Fibroblast of lung (primary cell): ENCODE results near the gene ALKBH6. TPM values are rescaled to one million over a fixed set of nuclear protein-coding genes. Genes with fewer than 3 reads are reported as not detected.

Source experiments
- DNase-seq, 2 donors: peaks; one replicate each; pipeline versions ENCODE4 v3.0.0 to v3.0.0-alpha.2; 2010; ENCODE audit warnings: low read depth in 2 of 2
- H2AFZ ChIP-seq: 2 replicates; pipeline ENCODE4 v1.5.1; 2012; ENCODE audit warnings: low read length, control low read depth, inconsistent platforms
- H3K27ac ChIP-seq: 2 replicates; pipeline ENCODE4 v1.5.1; 2011; ENCODE audit warnings: low read length, control low read depth; ENCODE audit not compliant: insufficient read depth
- H3K27me3 ChIP-seq: 2 replicates; pipeline ENCODE4 v1.5.1; 2011; ENCODE audit warnings: mild to moderate bottlenecking, low read length; ENCODE audit not compliant: control insufficient read depth, insufficient read depth
- H3K36me3 ChIP-seq: 2 replicates; pipeline ENCODE4 v1.5.1; 2011; ENCODE audit warnings: low read length; ENCODE audit not compliant: control insufficient read depth, insufficient read depth
- H3K4me1 ChIP-seq: 2 replicates; pipeline ENCODE4 v1.5.1; 2011; ENCODE audit warnings: low read length; ENCODE audit not compliant: control insufficient read depth, insufficient read depth; ENCODE audit errors: extremely low read depth
- H3K4me2 ChIP-seq: 2 replicates; pipeline ENCODE4 v1.5.1; 2011; ENCODE audit warnings: low read length, control low read depth; ENCODE audit not compliant: insufficient read depth; ENCODE audit errors: extremely low read depth
- H3K4me3 ChIP-seq, 4 experiments: fragments of 200-600 bp in 1 of 4; sonication (generic) in 1 of 4; replicated peaks in 1 of 4; 2 replicates each; pipeline ENCODE4 v1.5.1; 2011 to 2016; ENCODE audit warnings: low read length in 4 of 4, low read depth in 3 of 4, mild to moderate bottlenecking in 3 of 4, control low read depth in 2 of 4, inconsistent platforms in 1 of 4, mixed read lengths in 1 of 4; ENCODE audit not compliant: insufficient read depth in 1 of 4; ENCODE audit errors: control extremely low read depth in 1 of 4
- H3K79me2 ChIP-seq: 2 replicates; pipeline ENCODE4 v1.5.1; 2012; ENCODE audit warnings: mild to moderate bottlenecking, low read length, inconsistent platforms; ENCODE audit not compliant: control insufficient read depth, insufficient read depth
- H3K9ac ChIP-seq: 2 replicates; pipeline ENCODE4 v1.5.1; 2011; ENCODE audit warnings: mild to moderate bottlenecking, low read length, control low read depth; ENCODE audit not compliant: insufficient read depth
- H3K9me3 ChIP-seq: 2 replicates; pipeline ENCODE4 v1.5.1; 2012; ENCODE audit warnings: low read depth, low read length; ENCODE audit not compliant: control insufficient read depth, insufficient read depth
- H4K20me1 ChIP-seq: 2 replicates; pipeline ENCODE4 v1.5.1; 2011; ENCODE audit warnings: low read length; ENCODE audit not compliant: control insufficient read depth, insufficient read depth; ENCODE audit errors: extremely low read depth
- EZH2 ChIP-seq: IDR thresholded peaks from 2 replicates; pipeline ENCODE4 v1.5.1; 2012; ENCODE audit warnings: low read length, control low read depth, mild to moderate bottlenecking; ENCODE audit errors: missing control alignments
- polyA plus RNA-seq, 2 donors: library from polyadenylated mRNA; depleted of rRNA in 1 of 2; stranded (reverse) in 1 of 2; unstranded in 1 of 2; fragments of >200 nt; gene quantifications; 2 replicates each; pipeline ENCODE4 v1.2.1, GENCODE V29; 2011 to 2012; ENCODE audit warnings: missing spikeins in 1 of 2
- total RNA-seq: library from RNA; depleted of rRNA; stranded (reverse); fragments of >200 nt; gene quantifications from 2 replicates; pipeline ENCODE4 v1.2.1, GENCODE V29; 2014
- TF ChIP-seq, protein P1 (sequence below), 2 donors: IDR thresholded peaks in 1 of 2; conservative IDR thresholded peaks in 1 of 2; 1 replicate in 1 of 2; 2 replicates in 1 of 2; pipeline ENCODE4 v1.5.1; 2011 to 2012; ENCODE audit warnings: low read length in 2 of 2, control low read depth in 1 of 2, inconsistent platforms in 1 of 2, low read depth in 1 of 2, mild to moderate bottlenecking in 1 of 2

ALKBH6 gene
- total and polyA plus RNA-seq, 2 donors (not counting 1 experiment from before 2014, with no cell fraction given) = 19.5 to 20.1 TPM

- Histone ChIP-seq H3K9me3 (no peaks in the 10 kb centered on the region), H4K20me1 (no peaks in the 10 kb centered on the region)
- TF ChIP-seq EZH2 = no peak
- TF ChIP-seq, protein P1, sequence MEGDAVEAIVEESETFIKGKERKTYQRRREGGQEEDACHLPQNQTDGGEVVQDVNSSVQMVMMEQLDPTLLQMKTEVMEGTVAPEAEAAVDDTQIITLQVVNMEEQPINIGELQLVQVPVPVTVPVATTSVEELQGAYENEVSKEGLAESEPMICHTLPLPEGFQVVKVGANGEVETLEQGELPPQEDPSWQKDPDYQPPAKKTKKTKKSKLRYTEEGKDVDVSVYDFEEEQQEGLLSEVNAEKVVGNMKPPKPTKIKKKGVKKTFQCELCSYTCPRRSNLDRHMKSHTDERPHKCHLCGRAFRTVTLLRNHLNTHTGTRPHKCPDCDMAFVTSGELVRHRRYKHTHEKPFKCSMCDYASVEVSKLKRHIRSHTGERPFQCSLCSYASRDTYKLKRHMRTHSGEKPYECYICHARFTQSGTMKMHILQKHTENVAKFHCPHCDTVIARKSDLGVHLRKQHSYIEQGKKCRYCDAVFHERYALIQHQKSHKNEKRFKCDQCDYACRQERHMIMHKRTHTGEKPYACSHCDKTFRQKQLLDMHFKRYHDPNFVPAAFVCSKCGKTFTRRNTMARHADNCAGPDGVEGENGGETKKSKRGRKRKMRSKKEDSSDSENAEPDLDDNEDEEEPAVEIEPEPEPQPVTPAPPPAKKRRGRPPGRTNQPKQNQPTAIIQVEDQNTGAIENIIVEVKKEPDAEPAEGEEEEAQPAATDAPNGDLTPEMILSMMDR (conservative IDR thresholded peaks at IDR 0.05 in 1 of 2, IDR thresholded peaks at IDR 0.05 in 1 of 2; ENCODE audit: low read depth in 1 of 2, low read length in 2 of 2) = no peak
Measured at GRCh38 chr19:36026091-36026876, 12.3 kb upstream of the ALKBH6 start.

GRCh38 chr19:36025541-36025940, 11.5 kb upstream of the ALKBH6 start:
- Histone ChIP-seq H3K27ac (no peak overlapping the region), H3K79me2 (no peaks in the 10 kb centered on the region), H2AFZ (no peak overlapping the region), H3K4me3 (no peak overlapping the region), H3K4me1 (no peaks in the 10 kb centered on the region), H3K9ac (no peak overlapping the region), H3K4me2 (no peak overlapping the region), H3K27me3 (no peaks in the 10 kb centered on the region), H3K36me3 (peaks cover 21% of the 10 kb centered on the region), H3K9me3 (no peaks in the 10 kb centered on the region), H4K20me1 (no peaks in the 10 kb centered on the region)
- TF ChIP-seq EZH2 = no peak
- TF ChIP-seq, protein P1 (conservative IDR thresholded peaks at IDR 0.05 in 1 of 2, IDR thresholded peaks at IDR 0.05 in 1 of 2; ENCODE audit: low read depth in 1 of 2, low read length in 2 of 2) = no peak
- DNase-seq = no peak

More at GRCh38 chr19:36026091-36026876, 12.3 kb upstream of the ALKBH6 start:
- Histone ChIP-seq H3K9ac (no peak overlapping the region), H2AFZ (no peak overlapping the region), H3K4me2 (no peak overlapping the region), H3K4me1 (no peaks in the 10 kb centered on the region), H3K36me3 (peaks cover 21% of the 10 kb centered on the region), H3K27ac (no peak overlapping the region), H3K4me3 (no peak overlapping the region), H3K79me2 (no peaks in the 10 kb centered on the region), H3K27me3 (no peaks in the 10 kb centered on the region)
- DNase-seq = no peak

DNA sequence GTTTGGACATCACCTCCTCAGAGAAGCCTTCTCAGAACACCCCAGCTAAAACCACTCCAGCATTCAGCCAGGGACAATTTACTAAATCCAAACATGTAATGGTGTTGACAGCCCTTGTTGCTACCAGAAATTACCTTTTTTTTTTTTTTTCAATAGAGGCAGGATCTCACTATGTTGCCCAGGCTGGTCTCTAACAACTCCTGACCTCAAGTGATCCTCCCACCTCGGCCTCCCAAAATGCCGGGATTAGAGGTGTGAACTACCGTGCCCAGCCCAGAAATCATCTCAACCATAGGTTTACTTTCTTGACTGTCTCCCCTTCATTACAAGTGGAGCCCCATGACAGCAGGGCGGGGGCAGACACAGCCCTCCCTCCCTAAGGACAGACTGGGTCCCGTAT, 9.4 kb upstream of the ALKBH6 start:
- no peaks in the 10 kb centered on the region for H3K4me1 ChIP-seq
- DNase-seq = no peak

More for the DNA sequence above, 9.4 kb upstream of the ALKBH6 start:
- Histone ChIP-seq H3K9ac (no peak overlapping the region), H3K27me3 (no peaks in the 10 kb centered on the region), H4K20me1 (no peaks in the 10 kb centered on the region), H3K79me2 (no peaks in the 10 kb centered on the region), H2AFZ (no peak overlapping the region), H3K4me3 (no peak overlapping the region), H3K9me3 (no peaks in the 10 kb centered on the region), H3K36me3 (peaks cover 27% of the 10 kb centered on the region), H3K27ac (no peak overlapping the region), H3K4me2 (no peak overlapping the region)
- no peak for TF ChIP-seq EZH2
- TF ChIP-seq, protein P1 (conservative IDR thresholded peaks at IDR 0.05 in 1 of 2, IDR thresholded peaks at IDR 0.05 in 1 of 2; ENCODE audit: low read depth in 1 of 2, low read length in 2 of 2) = no peak
